T-helper 22 cell (primary cell): ENCODE data around the gene SNTB2.
A peak's percentile ranks its signal among the peaks of the same experiment; 100 is the strongest.

Experiments used
- DNase-seq: peaks from one replicate; pipeline ENCODE4 v3.0.0-alpha.2; 2020; ENCODE audit warnings: low read depth

The SNTB2 gene

GRCh38 chr16:69180011-69180338 lies 7.0 kb upstream of the SNTB2 start:
- no peak for DNase-seq

- DNase-seq, result no peak
Measured at GRCh38 chr16:69182730-69183416, 4.1 kb upstream of the SNTB2 start.

- DNase-seq, result peak; percentile 25
Measured at GRCh38 chr16:69187446-69188235, 677 bp downstream of the SNTB2 start.

GRCh38 chr16:69188236-69188549 lies 1.2 kb downstream of the SNTB2 start:
- peak; percentile 10 for DNase-seq

- no peak for DNase-seq
Measured at GRCh38 chr16:69188716-69189115, 1.8 kb downstream of the SNTB2 start.

- DNase-seq, result no peak
Measured at GRCh38 chr16:69190046-69190588, 3.2 kb downstream of the SNTB2 start.

GRCh38 chr16:69190598-69190997 lies 3.6 kb downstream of the SNTB2 start:
- no peak for DNase-seq

GRCh38 chr16:69191136-69191535 lies 4.2 kb downstream of the SNTB2 start:
- DNase-seq, result no peak

- DNase-seq, result no peak
Measured at GRCh38 chr16:69193855-69194254, 6.9 kb downstream of the SNTB2 start.

- no peak for DNase-seq
Measured at GRCh38 chr16:69194488-69194887, 7.5 kb downstream of the SNTB2 start.

GRCh38 chr16:69195369-69196029 lies 8.5 kb downstream of the SNTB2 start:
- DNase-seq, result no peak

GRCh38 chr16:69197573-69197972 lies 10.6 kb downstream of the SNTB2 start:
- no peak for DNase-seq

- DNase-seq, result no peak
Measured at GRCh38 chr16:69199382-69199781, 12.4 kb downstream of the SNTB2 start.

- DNase-seq, result no peak
Measured at GRCh38 chr16:69201291-69201690, 14.3 kb downstream of the SNTB2 start.

GRCh38 chr16:69201787-69202186 lies 14.8 kb downstream of the SNTB2 start:
- DNase-seq, result no peak

GRCh38 chr16:69204172-69204571 lies 17.2 kb downstream of the SNTB2 start:
- DNase-seq, result no peak

GRCh38 chr16:69209735-69210134 lies 22.8 kb downstream of the SNTB2 start:
- DNase-seq, result no peak

- no peak for DNase-seq
Measured at GRCh38 chr16:69217433-69217832, 30.5 kb downstream of the SNTB2 start.

GRCh38 chr16:69219279-69219678 lies 32.3 kb downstream of the SNTB2 start:
- DNase-seq, result no peak

- no peak for DNase-seq
Measured at GRCh38 chr16:69223882-69224281, 36.9 kb downstream of the SNTB2 start.

GRCh38 chr16:69225121-69225520 lies 38.2 kb downstream of the SNTB2 start:
- DNase-seq, result no peak

- no peak for DNase-seq
Measured at GRCh38 chr16:69233124-69233523, 46.2 kb downstream of the SNTB2 start.

GRCh38 chr16:69234460-69234859 lies 47.5 kb downstream of the SNTB2 start:
- DNase-seq, result no peak
